Measurements from ENCODE around the gene NT5E.

Gene NT5E

GRCh38 chr6:85404564-85405174 is 45.2 kb upstream of the NT5E start:
- TF ChIP-seq CTCF (IDR thresholded peaks at IDR 0.05; ENCODE audit: extremely low read depth, missing control alignments) = no peak
- no peak for DNase-seq (ENCODE audit: low spot score)

GRCh38 chr6:85405175-85405852 is 44.6 kb upstream of the NT5E start:
- no peak for TF ChIP-seq CTCF (IDR thresholded peaks at IDR 0.05; ENCODE audit: extremely low read depth, missing control alignments)
- DNase-seq (ENCODE audit: low spot score) = no peak

- no peak for DNase-seq (ENCODE audit: low spot score)
- TF ChIP-seq CTCF (IDR thresholded peaks at IDR 0.05; ENCODE audit: extremely low read depth, missing control alignments) = no peak
Measured at GRCh38 chr6:85405853-85406198, 44.1 kb upstream of the NT5E start.

DNA sequence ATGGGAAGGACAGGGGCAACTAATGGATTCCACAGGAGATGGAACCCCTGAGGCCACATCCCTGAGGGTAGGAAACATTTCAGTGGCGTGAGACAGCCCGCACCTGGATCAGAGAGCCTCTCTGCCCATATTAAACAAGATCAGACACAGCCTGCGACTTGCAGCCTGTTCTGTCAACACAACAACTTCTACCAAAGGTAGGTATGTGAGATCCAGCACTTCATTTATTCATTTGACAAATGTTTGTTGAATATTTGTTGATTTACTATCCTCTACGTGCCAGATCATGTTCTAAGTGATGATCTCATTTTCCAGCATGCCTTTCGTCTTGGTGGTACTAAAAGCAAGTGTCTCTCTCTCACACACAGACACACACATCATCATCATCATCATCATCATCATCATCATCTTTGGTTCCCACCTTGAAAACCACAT is 43.2 kb upstream of the NT5E start:
- TF ChIP-seq CTCF (IDR thresholded peaks at IDR 0.05; ENCODE audit: extremely low read depth, missing control alignments) = no peak

DNA sequence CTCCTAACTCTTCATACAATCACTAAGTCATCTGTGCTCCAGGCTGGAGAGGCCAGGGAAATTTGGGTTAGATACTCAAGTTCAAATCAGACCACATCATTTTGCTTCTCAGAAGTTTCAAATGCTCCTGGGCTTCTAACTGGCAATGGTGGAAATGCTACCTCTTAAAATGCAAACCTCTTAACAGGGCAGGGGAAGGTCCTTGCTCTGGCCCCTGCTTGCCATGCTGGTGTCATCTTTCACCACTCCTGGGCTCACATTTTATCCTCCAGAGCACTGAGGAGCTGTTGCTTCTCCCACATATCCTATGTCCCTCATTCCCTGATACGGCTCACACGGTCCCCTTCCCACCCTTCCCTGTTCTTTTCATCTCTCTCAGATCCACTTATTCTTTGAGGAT is 41.8 kb upstream of the NT5E start:
- DNase-seq (ENCODE audit: low spot score) = no peak
- no peak for TF ChIP-seq CTCF (IDR thresholded peaks at IDR 0.05; ENCODE audit: extremely low read depth, missing control alignments)

More for the DNA sequence above, 43.2 kb upstream of the NT5E start:
- DNase-seq (ENCODE audit: low spot score) = no peak

DNA sequence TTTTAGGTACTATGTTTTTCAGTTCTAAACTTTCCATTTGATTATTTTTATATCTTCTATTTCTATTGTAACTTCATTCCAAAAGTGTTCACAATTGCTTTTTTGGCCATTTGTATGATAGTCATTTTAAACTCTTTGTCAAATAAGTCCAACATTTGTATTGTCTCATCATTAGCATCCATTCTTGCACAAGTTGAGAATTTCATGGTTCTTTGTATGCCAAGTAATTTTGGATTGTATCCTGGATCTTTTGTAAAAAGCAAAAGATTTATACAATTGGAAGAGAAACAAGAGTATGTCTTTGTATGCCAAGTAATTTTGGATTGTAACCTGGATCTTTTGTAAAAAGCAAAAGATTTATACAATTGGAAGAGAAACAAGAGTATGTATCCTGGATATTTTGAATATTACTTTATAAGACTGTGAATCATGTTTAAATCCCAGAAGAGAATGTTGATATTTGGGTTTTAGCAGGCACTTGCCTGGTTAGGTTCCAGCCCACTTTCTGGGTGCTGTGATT is 36.9 kb upstream of the NT5E start:
- TF ChIP-seq CTCF (IDR thresholded peaks at IDR 0.05; ENCODE audit: extremely low read depth, missing control alignments) = no peak
- no peak for DNase-seq (ENCODE audit: low spot score)

DNA sequence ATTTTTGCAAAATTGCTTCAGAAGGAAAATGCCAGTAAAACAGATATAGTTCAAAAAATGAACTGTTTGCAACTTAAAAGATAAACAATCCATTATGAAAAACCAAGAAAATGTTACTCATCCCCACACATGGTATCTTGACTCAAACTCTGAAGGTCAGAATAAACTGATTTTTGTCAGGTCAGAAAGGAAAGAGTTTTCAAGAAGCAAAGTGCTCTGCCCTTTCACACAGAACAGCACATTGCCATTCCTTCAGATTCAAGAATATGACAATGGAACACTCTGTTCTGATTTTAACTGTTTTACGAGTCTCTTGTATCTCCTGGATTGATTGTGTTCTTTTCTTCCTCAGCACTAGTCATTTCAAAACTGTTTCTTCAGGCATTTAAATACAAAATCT is 33.8 kb upstream of the NT5E start:
- TF ChIP-seq CTCF (IDR thresholded peaks at IDR 0.05; ENCODE audit: extremely low read depth, missing control alignments) = no peak
- no peak for DNase-seq (ENCODE audit: low spot score)
